DMS53 (cell line): ENCODE data around the gene NEUROD1.
"Not testable (repeated sequence)": the region's sequence is repeated elsewhere in the genome, so short reads cannot be mapped to it uniquely, and the experiment has no call there.

Experiments
- DNase-seq: peaks from one replicate; lab custom pipeline; 2025; lab: John Stamatoyannopoulos, UW

NEUROD1 gene

DNA sequence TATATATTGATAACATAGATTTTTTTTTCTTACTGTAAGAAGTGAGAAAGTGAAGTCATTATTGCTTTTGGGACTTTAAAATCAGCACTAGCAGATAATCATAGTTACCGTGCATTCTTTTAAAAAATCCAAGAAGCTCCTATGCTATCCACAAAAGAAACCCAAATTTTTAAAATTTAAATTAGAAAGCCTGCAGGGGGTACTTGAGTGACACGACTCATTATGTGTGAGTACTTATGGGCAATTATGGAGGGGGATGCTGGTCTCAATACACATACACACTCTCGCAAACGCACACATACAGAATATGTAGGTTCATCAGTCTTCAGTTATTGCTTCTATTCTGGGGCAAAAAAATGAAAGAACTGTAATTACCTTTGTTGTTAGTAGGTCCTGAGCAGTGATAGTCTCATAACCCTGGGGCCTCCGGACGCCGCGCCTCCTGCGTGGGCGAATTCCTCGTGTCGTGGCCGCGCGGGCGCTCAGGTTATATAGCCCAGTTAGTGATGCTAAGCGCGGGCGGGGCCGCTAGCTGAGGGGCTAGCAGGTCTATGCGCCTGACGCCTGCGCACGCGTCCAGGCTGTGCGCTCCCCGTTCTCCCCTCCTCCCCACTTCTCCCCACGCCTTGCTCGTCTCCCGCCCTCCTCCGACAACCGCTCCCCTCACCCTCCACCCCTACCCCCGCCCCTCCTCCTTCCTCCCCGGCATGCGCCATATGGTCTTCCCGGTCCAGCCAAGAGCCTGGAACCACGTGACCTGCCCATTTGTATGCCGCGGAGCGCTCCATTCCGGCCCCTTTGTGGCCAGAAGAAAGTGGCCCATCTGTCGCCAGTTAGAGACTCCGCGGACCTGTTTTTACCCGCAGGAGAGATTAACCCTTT, at the start of gene NEUROD1:
NEUROD1 (minus strand) TSS at position 463 of the 882 bp plus-strand sequence. CDS start 1,657 bp downstream, outside the sequence.
- peak; percentile 100 for DNase-seq

DNA sequence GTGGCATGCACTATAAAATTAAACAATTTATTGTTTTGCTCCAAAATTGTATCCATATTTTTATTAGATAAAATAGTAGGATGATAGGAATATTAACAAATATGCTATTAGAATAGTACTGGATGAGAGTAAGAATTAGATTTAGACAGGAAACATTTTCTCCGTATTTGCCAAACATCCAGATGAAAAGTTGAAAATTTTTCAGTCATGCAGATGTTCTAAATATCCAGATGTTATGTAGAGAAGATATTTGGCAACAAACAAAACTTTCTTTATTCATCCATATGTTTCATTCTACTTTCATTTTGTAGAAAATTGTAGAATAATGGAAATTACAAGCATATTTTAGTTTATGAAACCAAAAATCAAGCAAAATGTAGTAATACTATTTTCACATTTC, 45.2 kb upstream of the NEUROD1 start:
- no peak for DNase-seq

DNA sequence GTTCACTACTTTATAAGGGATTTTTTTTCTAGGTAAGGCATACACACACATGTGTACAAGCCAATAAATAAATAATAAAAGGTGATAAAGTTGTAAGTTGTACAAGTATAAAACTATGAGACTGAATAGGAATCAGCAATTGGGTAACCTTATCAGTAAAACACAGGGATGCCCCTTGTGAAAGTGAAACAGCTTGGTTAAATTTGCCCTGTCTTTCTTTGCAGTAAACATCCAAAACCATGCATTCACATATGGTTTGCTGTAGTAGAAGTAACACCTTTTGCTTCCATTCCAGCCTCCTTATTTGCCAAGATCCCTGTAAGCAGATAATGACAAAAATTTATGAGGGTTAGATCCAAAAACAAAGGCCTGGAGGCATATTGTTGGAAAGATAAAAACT, 44.3 kb upstream of the NEUROD1 start:
- DNase-seq, result no peak

DNA sequence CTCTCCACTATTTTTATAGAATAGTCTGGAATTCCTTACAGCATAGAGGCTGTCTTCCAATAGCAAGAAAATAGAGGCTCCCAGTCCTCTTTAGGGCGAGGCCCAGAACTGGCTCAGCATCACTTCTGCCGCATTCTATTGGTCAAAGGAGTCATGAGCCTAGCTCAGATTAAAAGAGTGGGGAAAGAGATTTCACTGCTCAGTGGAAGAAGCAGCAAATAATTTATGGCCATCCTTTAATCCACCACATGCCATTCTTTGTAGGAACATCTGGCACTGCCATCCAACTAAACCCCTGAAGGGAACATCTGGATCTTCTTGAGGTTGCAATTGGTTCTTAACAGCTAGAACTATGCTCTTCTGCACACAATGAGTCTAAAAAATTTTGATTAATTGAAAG, 43.4 kb upstream of the NEUROD1 start:
- DNase-seq, result no peak

DNA sequence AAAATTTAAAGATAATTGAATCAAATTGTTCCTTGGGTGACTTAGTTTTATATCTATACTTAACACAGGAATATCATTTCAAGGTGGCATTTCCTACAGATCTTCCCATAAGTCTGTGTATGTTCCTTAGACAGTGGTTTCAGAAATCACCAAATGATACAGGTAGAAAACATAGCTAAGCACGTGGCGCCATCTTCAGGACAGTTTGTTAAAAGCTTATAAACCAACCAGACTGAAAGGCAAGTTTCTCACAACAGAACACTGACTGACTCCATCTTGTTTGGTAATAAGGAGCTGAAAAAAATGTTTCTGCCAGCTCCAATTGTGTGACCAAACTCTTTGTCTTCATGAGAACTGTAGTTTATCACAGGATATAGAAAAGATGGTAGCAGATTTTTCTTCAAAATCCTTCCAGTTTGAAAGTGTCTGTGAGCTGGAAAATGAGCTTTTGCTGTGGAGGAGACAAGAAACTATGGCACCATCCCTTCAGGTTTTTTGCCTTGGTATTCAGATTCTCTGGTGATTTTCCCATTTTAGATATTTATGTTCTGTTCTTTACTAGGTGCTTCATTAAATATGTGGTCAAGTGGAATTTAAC, 34.8 kb upstream of the NEUROD1 start:
- DNase-seq, result peak; percentile 94

DNA sequence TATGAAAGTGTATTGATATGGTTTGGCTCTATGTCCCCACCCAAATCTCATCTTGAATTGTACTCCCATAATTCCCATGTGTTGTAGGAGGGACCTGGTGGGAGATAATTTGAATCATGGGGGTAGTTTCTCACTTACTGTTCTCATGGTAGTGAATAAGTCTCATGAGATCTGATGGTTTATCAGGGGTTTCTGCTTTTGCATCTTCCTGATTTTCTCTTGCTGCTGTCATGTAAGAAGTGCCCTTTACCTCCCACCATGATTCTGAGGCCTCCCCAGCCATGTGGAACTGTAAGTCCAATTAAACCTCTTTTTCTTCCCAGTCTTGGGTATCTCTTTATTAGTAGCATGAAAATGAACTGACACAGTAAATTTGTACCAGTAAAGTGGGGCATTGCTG, 30.7 kb upstream of the NEUROD1 start:
- not testable (repeated sequence) for DNase-seq

DNA sequence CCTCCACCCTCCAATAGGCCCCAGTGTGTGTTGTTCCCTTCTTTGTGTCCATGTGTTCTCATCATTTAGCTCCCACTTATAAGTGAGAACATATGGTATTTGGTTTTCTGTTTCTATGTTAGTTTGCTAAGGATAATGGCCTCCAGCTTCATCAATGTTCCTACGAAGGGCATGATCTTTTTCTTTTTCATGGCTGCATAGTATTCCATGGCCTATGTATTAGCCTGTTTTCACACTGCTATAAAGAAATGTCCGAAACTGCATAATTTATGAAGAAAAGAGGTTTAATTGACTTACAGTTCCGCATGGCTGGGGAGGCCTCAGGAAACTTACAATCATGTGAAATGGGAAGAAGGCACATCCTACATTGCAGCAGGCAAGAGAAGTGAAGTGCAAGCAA, 22.2 kb upstream of the NEUROD1 start:
- DNase-seq, result not testable (repeated sequence)

DNA sequence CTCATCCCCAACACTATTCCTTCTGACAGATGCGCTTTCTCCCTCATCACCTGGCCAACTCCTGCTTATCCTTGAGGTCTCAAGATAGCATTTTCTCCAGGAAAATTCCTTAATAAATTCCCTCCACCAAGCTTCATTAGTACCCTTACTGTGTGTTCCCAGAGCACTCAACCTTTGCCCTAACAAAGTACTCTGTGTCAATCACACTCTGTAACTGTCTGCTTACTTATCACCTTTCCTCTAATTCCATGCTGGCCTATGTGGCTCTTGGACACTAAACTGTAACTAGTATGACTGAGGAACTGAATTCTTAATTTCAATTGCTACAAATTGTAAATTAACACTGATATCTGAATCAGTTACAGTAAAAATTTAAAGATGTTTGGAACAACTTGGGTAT, 17.9 kb upstream of the NEUROD1 start:
- DNase-seq, result peak; percentile 43

DNA sequence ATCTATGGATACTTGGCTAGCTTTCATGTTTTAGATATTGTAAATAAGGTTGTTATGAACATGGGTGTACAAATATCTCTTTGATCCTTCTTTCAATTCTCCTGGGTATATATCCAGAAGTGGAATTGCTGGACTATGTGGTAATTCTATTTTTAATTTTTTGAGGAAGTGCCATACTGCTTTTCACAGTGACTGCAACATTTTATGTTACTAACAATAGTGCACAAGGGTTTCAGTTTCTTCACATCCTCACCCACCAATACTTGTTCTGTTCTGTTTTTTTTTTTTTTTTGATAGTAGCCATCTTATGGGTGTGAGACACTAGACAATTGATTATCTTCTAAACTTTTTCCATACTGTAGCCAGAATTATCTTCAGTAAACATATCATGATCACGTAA, 17.3 kb upstream of the NEUROD1 start:
- no peak for DNase-seq

DNA sequence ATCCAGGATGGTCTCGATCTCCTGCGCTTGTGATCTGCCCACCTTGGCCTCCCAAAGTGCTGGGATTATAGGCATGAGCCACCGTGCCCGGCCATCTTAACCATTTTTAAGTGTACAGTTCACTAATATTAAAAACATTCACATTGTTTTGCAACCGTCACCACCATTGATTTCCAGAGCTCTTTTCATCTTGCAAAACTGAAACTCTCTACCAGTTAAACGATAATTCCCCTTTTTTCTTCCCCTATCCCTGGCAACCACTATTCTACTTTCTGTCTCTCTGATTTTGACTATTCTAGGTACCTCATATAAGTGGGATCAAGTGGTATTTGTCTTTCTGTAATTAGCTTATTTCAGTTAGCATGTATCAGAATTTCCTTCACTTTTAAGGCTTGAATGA, 16.8 kb upstream of the NEUROD1 start:
- no peak for DNase-seq

DNA sequence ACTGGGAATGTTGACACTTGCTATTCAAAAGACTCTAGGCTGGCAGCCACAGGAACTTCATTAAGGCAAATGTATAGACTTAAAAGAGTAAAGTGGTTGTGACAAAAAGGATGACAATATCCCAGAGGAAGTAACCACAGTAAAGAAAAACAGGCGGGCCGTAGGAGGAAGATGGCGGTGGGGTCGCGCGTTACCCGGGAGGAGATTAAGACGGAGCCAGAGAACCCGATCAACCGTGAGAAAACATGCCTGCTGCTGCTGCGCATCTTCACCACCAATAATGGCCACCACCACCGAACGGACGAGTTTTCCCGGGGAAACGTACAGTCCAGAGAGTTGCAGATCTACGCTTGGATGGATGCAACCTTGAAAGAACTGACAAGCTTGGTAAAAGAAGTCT, 14.0 kb upstream of the NEUROD1 start:
- no peak for DNase-seq

DNA sequence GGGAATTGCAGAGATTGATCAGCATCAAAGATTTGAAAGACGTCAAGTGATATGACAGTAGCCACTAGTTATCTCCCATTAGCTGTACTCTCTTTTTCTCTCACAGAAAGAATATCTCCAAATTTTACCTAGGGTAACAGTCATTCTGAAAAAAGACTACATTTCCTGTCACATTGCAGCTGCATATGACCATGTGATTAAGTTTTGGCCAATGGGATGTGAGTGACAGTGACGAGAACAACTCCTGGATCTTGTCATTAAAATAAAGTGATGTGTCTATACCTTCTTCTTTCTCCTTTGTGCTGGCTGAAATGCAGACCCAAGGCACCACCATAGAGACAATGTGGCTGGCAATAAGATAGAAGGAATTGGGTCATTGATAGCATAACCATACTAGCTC, 10.5 kb upstream of the NEUROD1 start:
- no peak for DNase-seq

DNA sequence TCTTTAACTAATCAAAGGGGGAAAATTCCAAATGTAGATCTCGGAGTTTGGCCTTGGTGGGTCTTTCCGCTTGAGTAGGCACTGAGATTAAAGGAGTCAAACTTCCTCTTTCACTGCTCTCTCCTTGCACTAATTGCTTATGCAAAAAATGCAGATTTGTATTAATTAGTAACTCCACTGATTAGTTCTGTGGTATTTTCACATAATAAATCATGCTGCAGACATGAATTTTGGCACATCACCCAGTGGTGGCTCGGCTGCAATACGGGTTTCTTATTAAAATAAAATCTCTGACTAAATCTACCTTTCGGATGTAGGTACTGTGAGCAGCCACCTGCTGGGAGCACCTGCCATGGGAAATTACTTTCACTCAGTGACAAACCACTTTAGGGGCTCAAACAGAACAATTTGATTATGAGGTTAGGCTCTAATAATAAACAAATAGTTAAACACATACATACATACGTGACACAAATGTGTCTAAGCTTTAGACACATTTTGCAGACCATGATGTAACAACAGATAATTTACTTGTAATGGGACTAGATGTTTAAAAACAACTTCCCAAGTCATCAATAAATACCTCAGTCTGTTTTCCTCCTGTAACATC, 6.4 kb upstream of the NEUROD1 start:
- peak; percentile 49 for DNase-seq

DNA sequence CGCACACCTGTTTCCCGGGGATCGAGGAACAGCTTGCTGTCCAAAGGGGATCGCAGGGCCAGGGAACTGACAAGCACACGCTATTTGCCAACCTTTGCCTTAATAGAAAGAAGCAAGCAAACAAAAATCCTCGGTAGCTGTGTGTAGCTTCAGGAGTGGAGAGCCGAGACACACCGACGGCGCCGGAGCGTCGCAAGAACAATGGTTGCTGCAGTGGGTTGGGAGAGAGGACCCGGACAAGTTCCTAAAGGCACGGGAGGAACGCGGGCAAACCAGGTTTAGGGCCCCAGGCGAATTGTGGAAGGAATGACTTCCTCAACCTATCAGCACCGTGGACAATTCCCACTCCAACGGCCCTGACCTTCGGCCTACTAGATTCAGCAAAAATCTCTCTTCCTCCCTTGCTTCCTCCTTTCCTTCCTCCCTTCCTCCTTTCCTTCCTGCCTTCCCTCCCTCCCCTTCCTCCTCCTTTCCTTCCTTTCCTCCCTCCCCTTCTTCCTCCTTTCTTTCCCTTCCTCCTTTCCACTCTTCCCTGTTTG, 4.9 kb upstream of the NEUROD1 start:
- peak; percentile 71 for DNase-seq

DNA sequence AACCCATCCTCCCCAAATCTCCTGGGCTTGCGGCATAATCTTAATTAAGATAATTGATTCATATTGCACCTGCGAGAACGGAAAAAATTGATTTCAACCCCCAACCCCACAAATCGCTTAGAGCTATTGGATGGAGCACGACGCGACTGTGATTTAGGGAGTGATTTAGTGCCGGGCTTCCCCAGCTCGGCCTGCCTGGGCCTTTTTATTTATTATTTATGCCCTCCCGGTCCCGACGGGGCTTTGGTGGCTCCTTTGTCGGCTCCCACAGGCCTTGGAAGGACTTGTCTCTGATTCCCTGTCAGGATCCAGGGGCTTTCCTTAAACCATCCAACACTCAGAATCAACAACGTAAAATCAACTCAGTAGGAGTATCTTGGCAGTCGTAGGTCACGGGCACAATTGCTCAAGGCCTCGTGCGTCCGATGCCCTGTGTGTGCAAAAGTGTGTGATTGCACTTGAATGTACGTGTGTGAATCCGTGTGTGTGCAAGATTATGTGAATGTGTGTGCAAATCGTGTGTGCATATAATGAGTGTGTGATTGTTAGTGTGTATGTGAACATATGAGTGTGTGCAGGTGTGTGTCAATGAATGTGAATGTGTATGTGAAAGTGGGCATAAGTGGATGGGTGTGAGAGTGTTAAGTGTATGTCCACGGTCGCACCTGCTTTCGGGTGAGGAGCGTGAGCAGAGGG, 4.3 kb upstream of the NEUROD1 start:
- peak; percentile 57 for DNase-seq

DNA sequence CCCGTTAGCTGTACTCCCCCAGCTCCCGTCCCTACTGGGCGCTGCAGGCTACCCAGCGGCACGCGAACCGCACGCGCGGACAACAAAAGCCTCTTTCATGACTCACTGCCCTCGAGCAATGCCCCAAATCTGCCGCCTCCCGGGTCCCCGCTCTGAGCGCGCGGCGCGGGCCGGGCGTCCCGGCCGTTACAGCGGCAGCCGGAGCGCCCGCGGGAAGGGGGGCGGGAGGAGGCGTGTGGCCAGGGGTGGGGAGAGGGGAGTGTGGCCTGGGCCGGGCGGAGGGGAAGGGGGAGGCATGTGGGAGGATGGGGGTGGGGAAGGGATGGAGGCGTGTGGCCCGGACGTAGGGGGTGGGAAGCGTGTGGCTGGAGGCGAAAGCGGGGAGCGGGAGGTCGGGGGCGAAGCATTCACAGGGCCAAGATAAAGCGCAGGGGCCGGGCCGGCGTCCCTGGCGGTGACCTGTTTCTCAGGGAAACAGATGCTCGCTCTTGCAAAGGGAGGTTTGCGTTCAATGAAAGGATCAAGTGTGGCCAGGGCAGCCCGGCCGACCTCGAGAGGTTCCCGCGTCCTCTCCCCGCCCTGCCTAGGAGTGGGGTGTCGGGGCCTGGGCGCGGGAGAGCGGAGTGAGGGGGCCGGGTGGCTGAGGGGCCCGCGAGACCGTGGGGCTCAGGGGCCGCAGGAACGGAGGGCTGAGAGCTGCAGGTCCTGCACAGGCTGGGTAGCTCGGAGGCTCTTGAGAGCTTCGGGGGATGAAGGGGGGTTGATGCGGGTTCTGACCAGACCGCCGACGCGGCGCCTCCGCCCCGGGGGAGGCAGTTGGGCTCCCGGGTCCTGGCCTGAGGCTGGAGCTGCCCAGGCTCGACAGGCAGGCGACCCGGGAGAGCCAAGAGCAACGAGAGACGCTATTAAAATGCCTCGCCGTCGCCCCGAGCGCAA, 3.5 kb upstream of the NEUROD1 start:
- DNase-seq, result peak; percentile 83

DNA sequence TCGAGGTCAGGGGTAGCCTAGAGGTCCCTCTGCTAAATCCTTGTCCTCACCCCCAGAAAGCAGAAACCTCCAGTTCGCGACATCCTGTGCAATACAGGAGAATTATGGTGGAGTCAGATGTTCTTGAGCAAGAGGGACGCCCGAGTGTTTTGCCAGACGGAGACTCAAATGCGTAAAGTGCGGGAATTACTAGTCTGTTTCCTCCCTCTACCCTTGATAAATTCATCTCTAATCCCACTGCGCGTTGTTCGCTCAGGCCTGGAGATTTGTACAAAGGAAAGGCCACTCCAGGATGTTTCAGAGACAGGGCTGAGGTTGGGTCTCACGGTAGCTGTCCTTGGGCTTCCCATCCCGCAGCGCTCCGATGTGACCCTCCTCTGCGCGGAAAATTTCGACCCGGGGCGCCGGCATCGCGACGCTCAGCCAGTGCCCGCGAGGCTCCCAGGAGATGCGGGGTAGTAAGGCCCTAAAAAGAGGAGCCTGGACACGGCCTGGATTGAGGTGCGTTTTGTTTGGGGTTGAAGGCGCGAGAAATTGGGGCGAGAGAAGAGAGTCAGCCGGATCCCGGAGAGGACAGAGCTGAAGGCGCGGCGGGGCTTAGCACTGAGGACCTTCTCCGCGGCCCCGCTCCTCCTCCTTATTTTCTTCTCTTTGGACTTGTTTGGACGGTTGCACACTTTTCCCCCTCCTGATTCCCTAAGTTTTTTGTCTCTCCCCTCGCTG, 2.6 kb upstream of the NEUROD1 start:
- DNase-seq, result peak; percentile 60

DNA sequence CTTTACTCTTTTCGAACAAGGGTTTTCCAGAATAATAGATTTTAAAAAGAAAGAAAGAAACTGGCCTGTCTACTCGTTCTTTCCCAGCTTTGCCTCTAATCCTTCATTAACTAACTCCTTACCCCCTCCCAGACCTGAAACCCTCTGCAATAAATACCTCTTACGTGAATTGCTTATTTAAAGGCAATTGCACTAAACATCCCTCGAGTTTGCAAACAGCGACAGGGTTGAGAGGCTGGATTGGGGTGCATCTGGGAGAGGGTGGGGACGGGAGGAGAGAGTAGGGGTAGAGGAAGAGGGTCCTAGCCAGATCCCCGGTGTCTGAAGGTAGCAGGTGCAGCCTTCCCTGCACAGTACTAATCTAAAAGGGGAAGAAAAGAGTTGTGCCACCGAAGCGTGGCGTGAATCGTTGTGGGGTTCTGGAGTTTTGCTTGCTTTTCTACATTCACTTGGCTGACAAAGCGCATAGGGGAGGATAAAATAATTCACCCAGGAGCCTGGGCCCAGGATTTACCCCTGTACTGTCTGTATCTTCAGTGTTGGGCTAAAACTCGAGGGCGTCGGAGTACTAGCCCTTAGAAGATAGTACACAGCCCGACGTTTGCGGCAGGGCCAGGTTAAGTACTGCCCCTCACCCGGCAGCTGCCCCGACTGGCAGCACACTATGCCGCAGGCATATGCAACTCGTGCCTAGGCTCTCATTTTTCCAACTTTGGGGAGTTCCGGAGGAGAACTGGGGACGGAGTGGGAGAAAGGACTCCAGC, 1.9 kb upstream of the NEUROD1 start:
- DNase-seq, result peak; percentile 36

DNA sequence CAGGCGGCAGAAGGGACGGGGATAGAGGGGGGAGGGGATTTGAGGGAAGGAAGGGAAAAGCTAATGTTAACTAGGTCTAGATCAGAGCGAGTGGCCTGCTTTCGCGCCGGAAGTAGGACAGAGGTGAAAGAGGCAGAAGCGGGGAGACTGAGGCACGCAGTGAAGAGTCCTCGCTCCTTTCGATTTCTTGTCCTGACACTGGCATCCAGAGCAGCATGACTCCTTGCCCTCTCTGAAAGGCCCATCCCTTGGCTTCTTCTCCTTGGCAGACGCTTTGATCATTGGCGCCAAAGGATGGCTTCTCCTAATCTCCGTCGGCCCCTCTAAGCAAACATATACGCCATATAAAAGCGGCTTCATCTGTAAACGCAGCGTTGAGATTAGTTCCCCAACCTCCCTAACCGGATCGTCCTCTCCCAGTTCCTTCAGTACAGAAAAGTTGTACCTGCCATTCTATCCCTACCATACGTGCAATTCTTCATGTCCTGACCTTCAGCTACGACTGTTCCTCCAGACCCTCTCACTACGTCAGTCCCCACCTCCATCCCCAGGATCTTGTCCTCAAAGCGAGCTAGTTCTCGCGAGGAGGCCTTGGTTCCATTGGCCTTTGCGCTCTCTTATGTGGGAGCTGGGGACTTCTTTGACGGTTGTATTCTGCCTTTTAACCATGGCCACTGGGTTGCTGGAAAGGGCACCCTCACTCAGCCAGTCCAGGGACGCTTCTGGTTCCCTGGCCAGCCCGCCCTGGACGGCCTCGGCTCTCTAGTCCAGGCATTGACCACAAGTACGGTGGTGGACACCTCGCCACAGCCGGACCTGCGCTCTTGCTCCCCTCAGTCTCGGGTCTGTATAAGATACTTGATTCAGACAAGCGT, 857 bp upstream of the NEUROD1 start:
- DNase-seq, result peak; percentile 58
